Upper lobe of left lung (tissue), 4 donors: ENCODE measurements around the gene PPP1R13B.

ENCODE experiments used
- CTCF ChIP-seq, 6 experiments: fragments of 450-650 bp in 4 of 6; fragments of 200-600 bp in 2 of 6; sonication (generic) in 2 of 6; IDR thresholded peaks; one replicate each; pipeline ENCODE4 v1.5.1; 2016 to 2019; ENCODE audit warnings: antibody characterized with exemption in 6 of 6
- POLR2AphosphoS5 ChIP-seq, 2 donors: sonication (generic); formaldehyde crosslinking; IDR thresholded peaks; one replicate each; pipeline ENCODE4 v1.5.1; 2017; ENCODE audit warnings: antibody characterized with exemption in 2 of 2

DNA sequence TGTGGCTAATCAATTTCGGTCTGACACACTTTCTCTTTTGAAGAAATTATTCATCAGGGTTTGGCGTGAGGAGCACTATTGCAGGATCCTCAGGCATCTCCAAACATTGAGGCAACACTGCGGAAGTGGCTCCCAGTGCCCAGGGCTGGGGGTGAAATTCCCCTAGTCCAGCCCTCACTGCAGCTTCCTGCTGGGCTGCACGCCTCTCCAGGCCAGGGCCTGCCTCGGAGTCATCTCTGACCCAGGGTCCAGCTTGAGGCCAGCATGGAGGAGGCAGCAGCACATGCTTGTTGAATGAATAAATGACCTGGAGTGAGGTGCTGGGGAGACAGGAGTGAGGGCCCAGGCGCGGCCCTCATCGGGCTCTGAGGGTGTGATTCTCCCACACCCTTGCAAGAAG lies 44.9 kb upstream of the PPP1R13B start:
- no peak for TF ChIP-seq CTCF (IDR thresholded peaks at IDR 0.05)
- no peak for TF ChIP-seq POLR2AphosphoS5 (IDR thresholded peaks at IDR 0.05)
